CD8-positive, alpha-beta memory T cell (primary cell): Measurements from ENCODE around the gene FLT3. TPM values are rescaled to one million over a fixed set of nuclear protein-coding genes. Genes with fewer than 3 reads are reported as not detected.
A peak's percentile ranks its signal among the peaks of the same experiment; 100 is the strongest.
"Not testable (repeated sequence)": the region's sequence is repeated elsewhere in the genome, so short reads cannot be mapped to it uniquely, and the experiment has no call there.

ENCODE experiments used
- CTCF ChIA-PET: fragments of 350-600 bp; sonication (Branson Sonifier 250); formaldehyde crosslinking; loops from one replicate; lab custom pipeline; 2021; ENCODE audit warnings: antibody characterized with exemption; lab: Charles Lee
- POLR2A ChIA-PET: fragments of 350-600 bp; sonication (Branson Sonifier 250); formaldehyde crosslinking; loops from one replicate; lab custom pipeline; 2021; ENCODE audit warnings: antibody characterized with exemption; lab: Charles Lee
- DNase-seq, 5 donors: peaks; one replicate each; pipeline versions ENCODE4 v3.0.0 to v3.0.0-alpha.2; 2020 to 2022; ENCODE audit warnings: mixed read lengths in 1 of 5
- H3K27ac ChIP-seq: one replicate; pipeline ENCODE4 v1.7.0; 2013; ENCODE audit warnings: low read depth, mild to moderate bottlenecking, low read length, moderate library complexity
- H3K27me3 ChIP-seq: 2 replicates; pipeline ENCODE4 v1.7.0; 2013; ENCODE audit warnings: low read length, mild to moderate bottlenecking; ENCODE audit not compliant: insufficient read depth, poor library complexity, severe bottlenecking
- H3K36me3 ChIP-seq: 2 replicates; pipeline ENCODE4 v1.7.0; 2013; ENCODE audit warnings: mild to moderate bottlenecking, low read length, moderate library complexity; ENCODE audit not compliant: insufficient read depth
- H3K4me1 ChIP-seq: 2 replicates; pipeline ENCODE4 v1.7.0; 2013; ENCODE audit warnings: mild to moderate bottlenecking, low read length, moderate library complexity; ENCODE audit not compliant: insufficient read depth
- H3K4me3 ChIP-seq: 2 replicates; pipeline ENCODE4 v1.7.0; 2013; ENCODE audit warnings: mild to moderate bottlenecking, low read length
- H3K9me3 ChIP-seq: 2 replicates; pipeline ENCODE4 v1.7.0; 2013; ENCODE audit warnings: mild to moderate bottlenecking, low read length
- H3K27ac Mint-ChIP-seq, 8 donors: one replicate each; pipeline ENCODE4 v1.8.0; 2020 to 2021; ENCODE audit warnings: mixed read lengths in 8 of 8, mild to moderate bottlenecking in 6 of 8, inconsistent platforms in 3 of 8, moderate library complexity in 3 of 8
- H3K27me3 Mint-ChIP-seq, 2 donors: one replicate each; pipeline ENCODE4 v1.8.0; 2020 to 2021; ENCODE audit warnings: mixed read lengths in 2 of 2, mild to moderate bottlenecking in 1 of 2, moderate library complexity in 1 of 2
- H3K36me3 Mint-ChIP-seq, 3 donors: one replicate each; pipeline ENCODE4 v1.8.0; 2020 to 2021; ENCODE audit warnings: mixed read lengths in 3 of 3, inconsistent platforms in 1 of 3, mild to moderate bottlenecking in 1 of 3
- H3K4me1 Mint-ChIP-seq, 3 donors: one replicate each; pipeline ENCODE4 v1.8.0; 2020 to 2021; ENCODE audit warnings: mixed read lengths in 3 of 3, inconsistent platforms in 1 of 3, mild to moderate bottlenecking in 1 of 3
- H3K4me3 Mint-ChIP-seq, 7 donors: one replicate each; pipeline ENCODE4 v1.8.0; 2020 to 2021; ENCODE audit warnings: mixed read lengths in 7 of 7, mild to moderate bottlenecking in 6 of 7, moderate library complexity in 4 of 7, inconsistent platforms in 2 of 7
- H3K9me3 Mint-ChIP-seq, 5 donors: one replicate each; pipeline ENCODE4 v1.8.0; 2020 to 2022; ENCODE audit warnings: mixed read lengths in 5 of 5, mild to moderate bottlenecking in 3 of 5, moderate library complexity in 2 of 5, inconsistent platforms in 1 of 5
- polyA plus RNA-seq: library from polyadenylated mRNA; unstranded; fragments of 300-500 nt; fragmentation: Illumina TruSeq; gene quantifications from one replicate; pipeline ENCODE4 v1.2.3, GENCODE V29; 2021
- total RNA-seq, 2 experiments: library from RNA; stranded (reverse); gene quantifications; one replicate each; pipeline ENCODE4 v1.2.3, GENCODE V29; 2021

The FLT3 gene
- total and polyA plus RNA-seq, 3 experiments from 2014 or later, result 0.07 TPM; not detected in 2

GRCh38 chr13:28097503-28097902 is 2.9 kb downstream of the FLT3 start:
- no peak overlapping the region for H3K27ac ChIP-seq
- no peak for DNase-seq
- H3K9me3 ChIP-seq, result no peaks in the 10 kb centered on the region
- Mint-ChIP-seq H3K9me3 (peaks cover 0 to 4% (median 0%) of the 10 kb centered on the region in 5 donors), H3K36me3 (peaks cover 0 to 6% (median 0%) of the 10 kb centered on the region in 3 donors), H3K27me3 (peaks cover 49 to 64% of the 10 kb centered on the region in 2 donors), H3K27ac (peak overlapping the region in 1 of 8 donors; percentile 68), H3K4me3 (no peak overlapping the region), H3K4me1 (peaks cover 4 to 11% (median 7%) of the 10 kb centered on the region in 3 donors)
- no peak overlapping the region for H3K4me3 ChIP-seq
- ChIA-PET POLR2A (no interaction called here), CTCF (no interaction called here)
- peaks cover 25% of the 10 kb centered on the region for H3K27me3 ChIP-seq
- no peaks in the 10 kb centered on the region for H3K36me3 ChIP-seq
- peaks cover 7% of the 10 kb centered on the region for H3K4me1 ChIP-seq

- Histone ChIP-seq H3K9me3 (no peaks in the 10 kb centered on the region), H3K4me3 (no peak overlapping the region), H3K4me1 (peaks cover 1% of the 10 kb centered on the region), H3K36me3 (no peaks in the 10 kb centered on the region), H3K27ac (no peak overlapping the region), H3K27me3 (peaks cover 11% of the 10 kb centered on the region)
- H3K9me3 Mint-ChIP-seq, result peaks cover 0 to 4% (median 0%) of the 10 kb centered on the region in 5 donors
- H3K4me3 Mint-ChIP-seq, result no peak overlapping the region
- H3K4me1 Mint-ChIP-seq, result peaks cover 0 to under 1% (median 0%) of the 10 kb centered on the region in 3 donors
- H3K27me3 Mint-ChIP-seq, result peaks cover 38 to 55% of the 10 kb centered on the region in 2 donors
- peaks cover 0 to 8% (median 0%) of the 10 kb centered on the region in 3 donors for H3K36me3 Mint-ChIP-seq
- ChIA-PET POLR2A (no interaction called here), CTCF (no interaction called here)
- H3K27ac Mint-ChIP-seq, result peak overlapping the region in 1 of 8 donors; percentile 50
- DNase-seq, result no peak
Observed at GRCh38 chr13:28094306-28094705, 6.1 kb downstream of the FLT3 start.

- H3K4me3 ChIP-seq, result no peak overlapping the region
- H3K27me3 Mint-ChIP-seq, result peaks cover 35 to 54% of the 10 kb centered on the region in 2 donors
- peaks cover 0 to 8% (median 0%) of the 10 kb centered on the region in 3 donors for H3K36me3 Mint-ChIP-seq
- H3K9me3 Mint-ChIP-seq, result peaks cover 0 to 4% (median 0%) of the 10 kb centered on the region in 5 donors
- no peak overlapping the region for H3K27ac Mint-ChIP-seq
- no peak overlapping the region for H3K4me3 Mint-ChIP-seq
- H3K4me1 Mint-ChIP-seq, result no peaks in the 10 kb centered on the region
- no peak overlapping the region for H3K27ac ChIP-seq
- H3K36me3 ChIP-seq, result no peaks in the 10 kb centered on the region
- CTCF ChIA-PET, result no interaction called here
- POLR2A ChIA-PET, result no interaction called here
- H3K27me3 ChIP-seq, result peaks cover 8% of the 10 kb centered on the region
- no peaks in the 10 kb centered on the region for H3K4me1 ChIP-seq
- no peak for DNase-seq
- H3K9me3 ChIP-seq, result no peaks in the 10 kb centered on the region
Observed at GRCh38 chr13:28093881-28094280, 6.5 kb downstream of the FLT3 start.

- Histone ChIP-seq H3K27ac (no peak overlapping the region), H3K9me3 (no peaks in the 10 kb centered on the region), H3K4me3 (no peak overlapping the region), H3K27me3 (peaks cover 4% of the 10 kb centered on the region), H3K4me1 (no peaks in the 10 kb centered on the region), H3K36me3 (no peaks in the 10 kb centered on the region)
- Mint-ChIP-seq H3K9me3 (peaks cover 0 to 5% (median 0%) of the 10 kb centered on the region in 5 donors), H3K27me3 (peaks cover 24 to 48% of the 10 kb centered on the region in 2 donors), H3K36me3 (peaks cover 0 to 8% (median 0%) of the 10 kb centered on the region in 3 donors), H3K4me1 (no peaks in the 10 kb centered on the region), H3K27ac (no peak overlapping the region), H3K4me3 (no peak overlapping the region)
- ChIA-PET CTCF (no interaction called here), POLR2A (no interaction called here)
- DNase-seq, result no peak
Observed at GRCh38 chr13:28092431-28092830, 7.9 kb downstream of the FLT3 start.

GRCh38 chr13:28089065-28089464 is 11.3 kb downstream of the FLT3 start:
- H3K9me3 ChIP-seq, result no peaks in the 10 kb centered on the region
- H3K27ac Mint-ChIP-seq, result no peak overlapping the region
- peaks cover 13 to 34% of the 10 kb centered on the region in 2 donors for H3K27me3 Mint-ChIP-seq
- no peak overlapping the region for H3K4me3 ChIP-seq
- H3K9me3 Mint-ChIP-seq, result peaks cover 0 to 3% (median 0%) of the 10 kb centered on the region in 5 donors
- no peaks in the 10 kb centered on the region for H3K4me1 Mint-ChIP-seq
- peaks cover 0 to 8% (median 0%) of the 10 kb centered on the region in 3 donors for H3K36me3 Mint-ChIP-seq
- no peaks in the 10 kb centered on the region for H3K4me1 ChIP-seq
- H3K27me3 ChIP-seq, result no peaks in the 10 kb centered on the region
- H3K36me3 ChIP-seq, result no peaks in the 10 kb centered on the region
- no peak overlapping the region for H3K27ac ChIP-seq
- H3K4me3 Mint-ChIP-seq, result no peak overlapping the region
- ChIA-PET CTCF (no interaction called here), POLR2A (no interaction called here)
- no peak for DNase-seq

GRCh38 chr13:28077820-28078219 is 22.6 kb downstream of the FLT3 start:
- H3K27me3 ChIP-seq, H3K27ac ChIP-seq, DNase-seq, H3K4me1 ChIP-seq, H3K36me3 ChIP-seq, CTCF ChIA-PET, H3K27ac Mint-ChIP-seq, H3K36me3 Mint-ChIP-seq, H3K9me3 Mint-ChIP-seq, POLR2A ChIA-PET, H3K9me3 ChIP-seq, H3K4me1 Mint-ChIP-seq, H3K4me3 ChIP-seq, H3K27me3 Mint-ChIP-seq, H3K4me3 Mint-ChIP-seq: not testable (repeated sequence)

- POLR2A ChIA-PET, result no interaction called here
- Mint-ChIP-seq H3K27me3 (peaks cover 0 to 4% of the 10 kb centered on the region in 2 donors), H3K27ac (no peak overlapping the region), H3K36me3 (no peaks in the 10 kb centered on the region), H3K4me3 (no peak overlapping the region), H3K4me1 (no peaks in the 10 kb centered on the region), H3K9me3 (no peaks in the 10 kb centered on the region)
- Histone ChIP-seq H3K4me3 (no peak overlapping the region), H3K9me3 (no peaks in the 10 kb centered on the region), H3K27me3 (no peaks in the 10 kb centered on the region), H3K4me1 (no peaks in the 10 kb centered on the region), H3K36me3 (no peaks in the 10 kb centered on the region), H3K27ac (no peak overlapping the region)
- no peak for DNase-seq
- CTCF ChIA-PET, result no interaction called here
Observed at GRCh38 chr13:28077231-28077630, 23.1 kb downstream of the FLT3 start.

- Histone ChIP-seq H3K36me3 (no peaks in the 10 kb centered on the region), H3K4me1 (no peaks in the 10 kb centered on the region), H3K4me3 (no peak overlapping the region), H3K27me3 (no peaks in the 10 kb centered on the region), H3K27ac (no peak overlapping the region), H3K9me3 (no peaks in the 10 kb centered on the region)
- CTCF ChIA-PET, result no interaction called here
- no peak for DNase-seq
- Mint-ChIP-seq H3K36me3 (peaks cover 0 to 2% (median 0%) of the 10 kb centered on the region in 3 donors), H3K4me3 (no peak overlapping the region), H3K9me3 (no peaks in the 10 kb centered on the region), H3K27ac (no peak overlapping the region), H3K4me1 (peaks cover 0 to 4% (median 0%) of the 10 kb centered on the region in 3 donors), H3K27me3 (peaks cover 7 to 12% of the 10 kb centered on the region in 2 donors)
- POLR2A ChIA-PET, result no interaction called here
Observed at GRCh38 chr13:28071424-28071823, 29.0 kb downstream of the FLT3 start.
